IPS-18c (cell line): ENCODE results near the gene ADGRG4.
"Not testable (repeated sequence)": the region's sequence is repeated elsewhere in the genome, so short reads cannot be mapped to it uniquely, and the experiment has no call there.

Experiments
- H3K4me3 ChIP-seq: 2 replicates; pipeline ENCODE4 v1.7.0; 2013; ENCODE audit warnings: low read depth, mild to moderate bottlenecking, low read length, moderate library complexity; ENCODE audit not compliant: insufficient read depth
- H3K9me3 ChIP-seq: one replicate; pipeline ENCODE4 v1.6.1; 2013; ENCODE audit warnings: mild to moderate bottlenecking, low read length, moderate library complexity; ENCODE audit not compliant: control insufficient read depth, insufficient read depth

Gene ADGRG4

GRCh38 chrX:136286375-136286774 lies 14.4 kb upstream of the ADGRG4 start:
- H3K9me3 ChIP-seq, H3K4me3 ChIP-seq: not testable (repeated sequence)

GRCh38 chrX:136291824-136292223 lies 8.9 kb upstream of the ADGRG4 start:
- H3K4me3 ChIP-seq: no peak overlapping the region
- no peaks in the 10 kb centered on the region for H3K9me3 ChIP-seq

GRCh38 chrX:136292656-136293055 lies 8.1 kb upstream of the ADGRG4 start:
- Histone ChIP-seq H3K4me3 (no peak overlapping the region), H3K9me3 (no peaks in the 10 kb centered on the region)

GRCh38 chrX:136295380-136295779 lies 5.4 kb upstream of the ADGRG4 start:
- Histone ChIP-seq H3K9me3 (no peaks in the 10 kb centered on the region), H3K4me3 (no peak overlapping the region)

GRCh38 chrX:136303041-136303440 lies 2.3 kb downstream of the ADGRG4 start:
- no peak overlapping the region for H3K4me3 ChIP-seq
- H3K9me3 ChIP-seq: peaks cover 1% of the 10 kb centered on the region

GRCh38 chrX:136304493-136304892 lies 3.7 kb downstream of the ADGRG4 start:
- Histone ChIP-seq H3K9me3 (peaks cover 2% of the 10 kb centered on the region), H3K4me3 (no peak overlapping the region)

GRCh38 chrX:136306182-136306581 lies 5.4 kb downstream of the ADGRG4 start:
- Histone ChIP-seq H3K4me3 (no peak overlapping the region), H3K9me3 (peaks cover 5% of the 10 kb centered on the region)

- Histone ChIP-seq H3K9me3 (peaks cover 7% of the 10 kb centered on the region), H3K4me3 (no peak overlapping the region)
Measured at GRCh38 chrX:136307471-136307870, 6.7 kb downstream of the ADGRG4 start.

GRCh38 chrX:136310411-136310810 lies 9.6 kb downstream of the ADGRG4 start:
- H3K4me3 ChIP-seq: no peak overlapping the region
- H3K9me3 ChIP-seq: peaks cover 7% of the 10 kb centered on the region

- Histone ChIP-seq H3K9me3 (peaks cover 2% of the 10 kb centered on the region), H3K4me3 (no peak overlapping the region)
Measured at GRCh38 chrX:136318156-136318555, 17.4 kb downstream of the ADGRG4 start.

GRCh38 chrX:136318895-136319597 lies 18.3 kb downstream of the ADGRG4 start:
- Histone ChIP-seq H3K4me3 (no peak overlapping the region), H3K9me3 (peaks cover 2% of the 10 kb centered on the region)

- Histone ChIP-seq H3K4me3 (no peak overlapping the region), H3K9me3 (peaks cover 2% of the 10 kb centered on the region)
Measured at GRCh38 chrX:136319600-136319999, 18.8 kb downstream of the ADGRG4 start.

- peaks cover 2% of the 10 kb centered on the region for H3K9me3 ChIP-seq
- no peak overlapping the region for H3K4me3 ChIP-seq
Measured at GRCh38 chrX:136321532-136321931, 20.8 kb downstream of the ADGRG4 start.

- H3K4me3 ChIP-seq: no peak overlapping the region
- H3K9me3 ChIP-seq: peaks cover 2% of the 10 kb centered on the region
Measured at GRCh38 chrX:136322064-136322463, 21.3 kb downstream of the ADGRG4 start.

- Histone ChIP-seq H3K9me3 (no peaks in the 10 kb centered on the region), H3K4me3 (no peak overlapping the region)
Measured at GRCh38 chrX:136325377-136325776, 24.6 kb downstream of the ADGRG4 start.

- Histone ChIP-seq H3K9me3 (no peaks in the 10 kb centered on the region), H3K4me3 (no peak overlapping the region)
Measured at GRCh38 chrX:136328933-136329332, 28.2 kb downstream of the ADGRG4 start.

- Histone ChIP-seq H3K9me3 (no peaks in the 10 kb centered on the region), H3K4me3 (no peak overlapping the region)
Measured at GRCh38 chrX:136336623-136337022, 35.9 kb downstream of the ADGRG4 start.

- no peak overlapping the region for H3K4me3 ChIP-seq
- no peaks in the 10 kb centered on the region for H3K9me3 ChIP-seq
Measured at GRCh38 chrX:136339702-136340101, 38.9 kb downstream of the ADGRG4 start.

- Histone ChIP-seq H3K9me3 (peaks cover 3% of the 10 kb centered on the region), H3K4me3 (no peak overlapping the region)
Measured at GRCh38 chrX:136344320-136344719, 43.6 kb downstream of the ADGRG4 start.
